ENCODE measurements around the gene C12orf76.

Gene C12orf76

GRCh38 chr12:109994401-109995175 is 53.7 kb downstream of the C12orf76 start:
- no peak for ATAC-seq

- no peak for ATAC-seq
Observed at GRCh38 chr12:109993091-109993490, 55.2 kb downstream of the C12orf76 start.

- ATAC-seq = no peak
Observed at GRCh38 chr12:109991586-109991985, 56.7 kb downstream of the C12orf76 start.
